SK-N-SH (cell line): ENCODE data around the gene MFSD2B.

Source experiments
- CHD2 ChIP-seq: fragments of 150-350 bp; IDR thresholded peaks from 2 replicates; pipeline ENCODE4 v1.6.1; 2018; ENCODE audit warnings: low read length; ENCODE audit not compliant: partially characterized antibody
- CTCF ChIP-seq: fragments of 200-600 bp; sonication (generic); IDR thresholded peaks from 2 replicates; pipeline ENCODE4 v1.6.1; 2017; ENCODE audit warnings: antibody characterized with exemption, mild to moderate bottlenecking, moderate library complexity
- ELF1 ChIP-seq: IDR thresholded peaks from 2 replicates; pipeline ENCODE4 v1.4.0; 2012
- EP300 ChIP-seq, 2 experiments: IDR thresholded peaks; 2 replicates each; pipeline versions ENCODE4 v1.4.0 to v1.6.1; 2012; ENCODE audit warnings: borderline replicate concordance in 1 of 2, low read depth in 1 of 2, low read length in 1 of 2
- IRF3 ChIP-seq: fragments of 150-350 bp; IDR thresholded peaks from 2 replicates; pipeline ENCODE4 v1.6.1; 2016; ENCODE audit warnings: mild to moderate bottlenecking, low read depth, low read length
- MXI1 ChIP-seq: IDR thresholded peaks from 2 replicates; pipeline ENCODE4 v1.6.1; 2012; ENCODE audit warnings: mild to moderate bottlenecking, low read depth, low read length, improper control_type of control experiment
- NRF1 ChIP-seq: IDR thresholded peaks from 2 replicates; pipeline ENCODE4 v1.6.1; 2012; ENCODE audit warnings: low read depth, mild to moderate bottlenecking, low read length
- REST ChIP-seq: IDR thresholded peaks from 2 replicates; pipeline ENCODE4 v1.6.1; 2012; ENCODE audit warnings: mild to moderate bottlenecking, low read depth, low read length, moderate library complexity

GRCh38 chr2:24009680-24010476 lies at the start of gene MFSD2B:
- TF ChIP-seq ELF1 (no peak), CTCF (no peak), CHD2 (no peak), NRF1 (no peak), REST (no peak), MXI1 (no peak), EP300 (IDR thresholded peaks at IDR 0.05; ENCODE audit: borderline replicate concordance in 1 of 2, low read depth in 1 of 2, low read length in 1 of 2) (no peak), IRF3 (no peak)
